Endothelial cell of umbilical vein (primary cell): ENCODE data around the gene ADAMTS17. TPM values are rescaled to one million over a fixed set of nuclear protein-coding genes. Genes with fewer than 3 reads are reported as not detected.

ENCODE experiments used
- BruUV-seq: library from RNA; stranded (reverse); fragments of 400-500 nt; replicated peaks from 2 replicates; lab custom pipeline; 2021; lab: Mats Ljungman, UMichigan
- CTCF ChIA-PET: fragments of 300-600, 350-600 bp; sonication (Branson Sonifier 250); formaldehyde crosslinking; loops from one replicate; lab custom pipeline; 2021; ENCODE audit warnings: antibody characterized with exemption, inconsistent platforms; lab: Charles Lee
- POLR2A ChIA-PET: fragments of 300-600, 350-600 bp; sonication (Branson Sonifier 250); formaldehyde crosslinking; loops from one replicate; lab custom pipeline; 2021; ENCODE audit warnings: antibody characterized with exemption, inconsistent platforms; lab: Charles Lee
- DNase-seq: peaks from one replicate; pipeline ENCODE4 v3.0.0-alpha.2; 2011; ENCODE audit warnings: low read depth, low spot score
- FAIRE-seq: peaks from 2 replicates; lab custom pipeline; 2011; peaks lifted over from hg19 to GRCh38; lab: Jason Lieb, UNC
- H2AFZ ChIP-seq: 2 replicates; pipeline ENCODE4 v1.6.0; 2012; ENCODE audit warnings: low read depth, low read length, control low read depth, inconsistent platforms
- H3K27ac ChIP-seq: 2 replicates; pipeline ENCODE4 v1.5.1; 2011; ENCODE audit warnings: low read depth, mild to moderate bottlenecking, control low read depth, low read length, moderate library complexity; ENCODE audit not compliant: insufficient read depth
- H3K27me3 ChIP-seq, 2 experiments: 2 replicates each; pipeline versions ENCODE4 v1.6.0 to v1.6.1; 2011; ENCODE audit warnings: low read length in 2 of 2, mixed read lengths in 1 of 2; ENCODE audit not compliant: control insufficient read depth in 2 of 2, insufficient read depth in 2 of 2
- H3K36me3 ChIP-seq, 2 experiments: 2 replicates in 1 of 2; 3 replicates in 1 of 2; pipeline ENCODE4 v1.5.1; 2011; ENCODE audit warnings: low read length in 2 of 2, mild to moderate bottlenecking in 1 of 2, moderate library complexity in 1 of 2; ENCODE audit not compliant: control insufficient read depth in 2 of 2, insufficient read depth in 2 of 2; ENCODE audit errors: extremely low read depth in 1 of 2
- H3K4me1 ChIP-seq: 3 replicates; pipeline ENCODE4 v1.5.1; 2011; ENCODE audit warnings: mild to moderate bottlenecking, low read length; ENCODE audit not compliant: control insufficient read depth, insufficient read depth; ENCODE audit errors: extremely low read depth
- H3K4me2 ChIP-seq: 2 replicates; pipeline ENCODE4 v1.6.1; 2011; ENCODE audit warnings: low read length, control low read depth, mixed read lengths; ENCODE audit not compliant: insufficient read depth
- H3K4me3 ChIP-seq, 3 experiments: fragments of 200-600 bp in 1 of 3; sonication (generic), shearing (Covaris generic) in 1 of 3; replicated peaks in 1 of 3; 2 replicates each; pipeline ENCODE4 v1.5.1; 2011 to 2016; ENCODE audit warnings: control low read depth in 3 of 3, low read length in 3 of 3, mild to moderate bottlenecking in 2 of 3, inconsistent platforms in 1 of 3, low read depth in 1 of 3, moderate library complexity in 1 of 3; ENCODE audit not compliant: insufficient read depth in 1 of 3
- H3K79me2 ChIP-seq: 2 replicates; pipeline ENCODE4 v1.6.0; 2012; ENCODE audit warnings: low read length, inconsistent platforms; ENCODE audit not compliant: control insufficient read depth, insufficient read depth
- H3K9ac ChIP-seq: replicated peaks from 2 replicates; pipeline ENCODE3; 2011; ENCODE audit warnings: low read length, control low read depth; ENCODE audit not compliant: insufficient read depth; ENCODE audit errors: extremely low read depth
- H3K9me1 ChIP-seq: replicated peaks from 3 replicates; pipeline ENCODE4 v1.6.0; 2011; ENCODE audit warnings: mild to moderate bottlenecking, low read length; ENCODE audit not compliant: control insufficient read depth, insufficient read depth; ENCODE audit errors: extremely low read depth
- H3K9me3 ChIP-seq: replicated peaks from 2 replicates; pipeline ENCODE4 v1.5.1; 2012; ENCODE audit warnings: low read length, inconsistent platforms; ENCODE audit not compliant: control insufficient read depth, insufficient read depth
- H4K20me1 ChIP-seq: replicated peaks from 2 replicates; pipeline ENCODE3; 2011; ENCODE audit warnings: mild to moderate bottlenecking, low read length; ENCODE audit not compliant: control insufficient read depth, insufficient read depth; ENCODE audit errors: extremely low read depth
- EZH2 ChIP-seq: IDR thresholded peaks from 2 replicates; pipeline ENCODE4 v1.6.1; 2012; ENCODE audit warnings: borderline replicate concordance, low read depth, mild to moderate bottlenecking, moderate library complexity, low read length, inconsistent platforms; ENCODE audit not compliant: severe bottlenecking
- FOS ChIP-seq: IDR thresholded peaks from 2 replicates; pipeline ENCODE4 v1.6.1; 2011; ENCODE audit warnings: mild to moderate bottlenecking, low read length, moderate library complexity, borderline replicate concordance; ENCODE audit not compliant: insufficient read depth
- GATA2 ChIP-seq: IDR thresholded peaks from 2 replicates; pipeline ENCODE4 v1.7.0; 2011; ENCODE audit warnings: low read depth, mild to moderate bottlenecking, moderate library complexity, mixed read lengths, low read length; ENCODE audit not compliant: insufficient read length, insufficient read depth
- JUN ChIP-seq: IDR thresholded peaks from 2 replicates; pipeline ENCODE4 v1.6.1; 2011; ENCODE audit warnings: borderline replicate concordance, low read depth; ENCODE audit not compliant: insufficient read length, insufficient read depth
- MAX ChIP-seq: IDR thresholded peaks from 2 replicates; pipeline ENCODE4 v1.6.1; 2011; ENCODE audit not compliant: insufficient read depth, insufficient read length
- MYC ChIP-seq: IDR thresholded peaks from one replicate; pipeline ENCODE4 v1.6.1; 2011; ENCODE audit warnings: mild to moderate bottlenecking, low read depth, low read length
- POLR2A ChIP-seq: IDR thresholded peaks from 2 replicates; pipeline ENCODE4 v1.6.1; 2012; ENCODE audit warnings: low read depth, mild to moderate bottlenecking, control low read depth, low read length
- POLR2AphosphoS5 ChIP-seq: IDR thresholded peaks from 2 replicates; pipeline ENCODE4 v1.6.1; 2012; ENCODE audit warnings: low read depth, mild to moderate bottlenecking, control low read depth, low read length, moderate library complexity; ENCODE audit not compliant: insufficient read depth
- dilution Hi-C: fragments of 300-500 bp; cut with MboI; formaldehyde crosslinking; loops from one replicate; pipeline ENCODE4 v1.15.0; 2019; ENCODE audit warnings: low sequenced_read_pairs; ENCODE audit not compliant: extremely low pct_ligation_motif_present
- intact Hi-C: fragments of 100-400 bp; cut with micrococcal nuclease; formaldehyde crosslinking; loops from one replicate; pipeline ENCODE4 v1.10.0; 2022
- polyA plus RNA-seq, 4 experiments: library from polyadenylated mRNA; depleted of rRNA in 3 of 4; stranded (reverse) in 3 of 4; unstranded in 1 of 4; fragments of >200 nt; gene quantifications; 2 replicates each; pipeline versions ENCODE4 v1.2.1 to v1.2.3, GENCODE V29; 2011 to 2012; ENCODE audit warnings: missing spikeins in 1 of 4
- total RNA-seq: library from RNA; stranded (reverse); gene quantifications from 2 replicates; pipeline ENCODE4 v1.2.3, GENCODE V29; 2021
- TF ChIP-seq, protein P1 (sequence below), 2 donors: IDR thresholded peaks; 1 replicate in 1 of 2; 2 replicates in 1 of 2; pipeline ENCODE4 v1.5.1; 2011; ENCODE audit warnings: low read length in 2 of 2, mild to moderate bottlenecking in 2 of 2, moderate library complexity in 2 of 2, control low read depth in 1 of 2, inconsistent platforms in 1 of 2, low read depth in 1 of 2; ENCODE audit not compliant: insufficient read depth in 1 of 2; ENCODE audit errors: extremely low read depth in 1 of 2

Gene ADAMTS17
- total and polyA plus RNA-seq, 2 donors (not counting 3 experiments of a cell fraction or from before 2014, with no cell fraction given): 0.12 TPM; not detected in 1

GRCh38 chr15:99956022-99956775 is 385.6 kb downstream of the ADAMTS17 start:
- BruUV-seq: no TSS peak
- Histone ChIP-seq H3K9me3 (no peaks in the 10 kb centered on the region), H3K4me1 (no peaks in the 10 kb centered on the region), H4K20me1 (no peaks in the 10 kb centered on the region), H3K9me1 (no peaks in the 10 kb centered on the region), H3K36me3 (no peaks in the 10 kb centered on the region), H3K4me3 (no peak overlapping the region), H3K4me2 (no peak overlapping the region), H2AFZ (no peak overlapping the region), H3K79me2 (no peaks in the 10 kb centered on the region), H3K27me3 (no peaks in the 10 kb centered on the region), H3K27ac (no peak overlapping the region), H3K9ac (no peak overlapping the region)
- TF ChIP-seq, protein P1, sequence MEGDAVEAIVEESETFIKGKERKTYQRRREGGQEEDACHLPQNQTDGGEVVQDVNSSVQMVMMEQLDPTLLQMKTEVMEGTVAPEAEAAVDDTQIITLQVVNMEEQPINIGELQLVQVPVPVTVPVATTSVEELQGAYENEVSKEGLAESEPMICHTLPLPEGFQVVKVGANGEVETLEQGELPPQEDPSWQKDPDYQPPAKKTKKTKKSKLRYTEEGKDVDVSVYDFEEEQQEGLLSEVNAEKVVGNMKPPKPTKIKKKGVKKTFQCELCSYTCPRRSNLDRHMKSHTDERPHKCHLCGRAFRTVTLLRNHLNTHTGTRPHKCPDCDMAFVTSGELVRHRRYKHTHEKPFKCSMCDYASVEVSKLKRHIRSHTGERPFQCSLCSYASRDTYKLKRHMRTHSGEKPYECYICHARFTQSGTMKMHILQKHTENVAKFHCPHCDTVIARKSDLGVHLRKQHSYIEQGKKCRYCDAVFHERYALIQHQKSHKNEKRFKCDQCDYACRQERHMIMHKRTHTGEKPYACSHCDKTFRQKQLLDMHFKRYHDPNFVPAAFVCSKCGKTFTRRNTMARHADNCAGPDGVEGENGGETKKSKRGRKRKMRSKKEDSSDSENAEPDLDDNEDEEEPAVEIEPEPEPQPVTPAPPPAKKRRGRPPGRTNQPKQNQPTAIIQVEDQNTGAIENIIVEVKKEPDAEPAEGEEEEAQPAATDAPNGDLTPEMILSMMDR (IDR thresholded peaks at IDR 0.05; ENCODE audit: extremely low read depth in 1 of 2, insufficient read depth in 1 of 2, low read depth in 1 of 2, low read length in 2 of 2): no peak
- no peak for TF ChIP-seq JUN
- no peak for TF ChIP-seq MYC
- TF ChIP-seq FOS: no peak
- TF ChIP-seq POLR2A: no peak
- no peak for TF ChIP-seq GATA2
- no peak for TF ChIP-seq EZH2
- no peak for TF ChIP-seq POLR2AphosphoS5
- no peak for TF ChIP-seq MAX
- ChIA-PET POLR2A (no interaction called here), CTCF (no interaction called here)
- intact Hi-C loops: no loop called here
- DNase-seq: no peak
- dilution Hi-C loops: no loop called here
- FAIRE-seq: no peak
